GM21723 (cell line): ENCODE measurements around the gene POGLUT3.

Source experiments
- ATAC-seq: cut with Tn5 transposase; IDR thresholded peaks from one replicate; pipeline ENCODE4 v1.9.1; 2021; ENCODE audit warnings: mild to moderate bottlenecking, moderate library complexity; ENCODE audit not compliant: unreplicated experiment

The POGLUT3 gene, protein sequence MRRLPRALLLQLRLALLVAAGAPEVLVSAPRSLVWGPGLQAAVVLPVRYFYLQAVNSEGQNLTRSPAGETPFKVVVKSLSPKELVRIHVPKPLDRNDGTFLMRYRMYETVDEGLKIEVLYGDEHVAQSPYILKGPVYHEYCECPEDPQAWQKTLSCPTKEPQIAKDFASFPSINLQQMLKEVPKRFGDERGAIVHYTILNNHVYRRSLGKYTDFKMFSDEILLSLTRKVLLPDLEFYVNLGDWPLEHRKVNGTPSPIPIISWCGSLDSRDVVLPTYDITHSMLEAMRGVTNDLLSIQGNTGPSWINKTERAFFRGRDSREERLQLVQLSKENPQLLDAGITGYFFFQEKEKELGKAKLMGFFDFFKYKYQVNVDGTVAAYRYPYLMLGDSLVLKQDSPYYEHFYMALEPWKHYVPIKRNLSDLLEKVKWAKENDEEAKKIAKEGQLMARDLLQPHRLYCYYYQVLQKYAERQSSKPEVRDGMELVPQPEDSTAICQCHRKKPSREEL

DNA sequence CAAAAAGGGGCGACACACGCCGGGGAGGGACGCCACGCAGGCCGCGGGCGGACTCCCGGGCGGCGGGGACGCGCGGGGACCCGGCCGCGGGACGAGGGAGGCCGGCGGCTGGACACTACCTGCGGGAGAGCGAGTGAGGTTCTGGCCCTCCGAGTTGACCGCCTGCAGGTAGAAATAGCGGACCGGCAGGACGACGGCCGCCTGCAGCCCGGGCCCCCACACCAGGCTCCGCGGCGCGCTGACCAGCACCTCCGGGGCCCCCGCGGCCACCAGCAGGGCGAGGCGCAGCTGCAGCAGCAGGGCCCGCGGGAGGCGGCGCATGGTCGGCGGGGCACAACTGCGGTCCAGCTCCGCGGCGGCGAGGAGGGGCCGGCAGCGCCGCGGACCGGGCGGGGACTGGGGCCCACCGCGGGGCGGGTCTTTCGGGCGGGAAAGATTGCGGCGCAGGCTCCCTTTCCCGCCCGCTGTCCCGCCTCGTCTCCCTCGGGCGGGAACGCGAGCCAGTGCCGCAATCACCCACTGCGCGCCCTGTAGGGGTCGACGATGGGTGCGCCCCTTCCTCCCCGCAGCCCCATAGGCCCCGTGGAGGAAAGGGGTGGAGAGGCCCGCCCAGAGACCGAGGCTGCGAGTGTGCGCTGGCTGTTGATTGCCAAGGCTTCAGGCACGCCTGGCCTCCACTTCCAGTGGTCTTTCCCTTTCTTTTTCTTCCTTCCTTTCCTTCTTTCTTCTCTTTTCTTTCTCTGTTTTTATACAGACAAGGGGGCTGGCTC lies at the start of gene POGLUT3:
Gene POGLUT3, minus strand, starts transcription at position 339 of the 770 bp plus-strand sequence. Its CDS starts 18 bp downstream, at position 321.
- ATAC-seq, result peak; percentile 64

DNA sequence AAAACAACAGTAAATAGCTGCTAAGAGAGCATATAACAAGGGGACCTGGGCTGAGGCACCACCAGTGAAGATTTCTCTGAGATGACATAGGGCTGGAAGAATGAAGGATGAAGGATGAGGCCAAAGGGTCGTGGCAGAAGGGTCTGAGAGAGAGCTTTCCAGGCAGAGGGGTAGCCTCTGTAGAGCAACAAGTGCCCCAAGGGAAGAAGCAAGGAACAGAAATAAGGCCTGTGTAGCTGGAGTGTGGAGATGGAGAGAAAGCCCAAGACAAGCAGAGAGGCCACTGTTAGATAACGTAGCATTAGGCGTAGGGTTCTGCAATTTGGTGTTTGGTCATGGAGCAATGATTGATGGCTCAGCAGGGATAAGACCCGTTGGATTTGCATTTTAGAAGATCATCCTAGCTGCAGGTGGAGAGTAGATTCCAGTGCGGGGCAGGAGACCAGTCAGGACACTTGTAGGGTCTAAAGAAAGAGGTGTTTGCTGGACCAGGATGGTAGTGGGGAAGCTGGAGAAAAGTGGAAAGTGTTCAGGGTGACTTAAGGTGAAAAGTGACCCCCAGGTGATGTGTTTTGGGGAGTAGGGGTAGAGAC lies 47.8 kb upstream of the POGLUT3 start:
- no peak for ATAC-seq

DNA sequence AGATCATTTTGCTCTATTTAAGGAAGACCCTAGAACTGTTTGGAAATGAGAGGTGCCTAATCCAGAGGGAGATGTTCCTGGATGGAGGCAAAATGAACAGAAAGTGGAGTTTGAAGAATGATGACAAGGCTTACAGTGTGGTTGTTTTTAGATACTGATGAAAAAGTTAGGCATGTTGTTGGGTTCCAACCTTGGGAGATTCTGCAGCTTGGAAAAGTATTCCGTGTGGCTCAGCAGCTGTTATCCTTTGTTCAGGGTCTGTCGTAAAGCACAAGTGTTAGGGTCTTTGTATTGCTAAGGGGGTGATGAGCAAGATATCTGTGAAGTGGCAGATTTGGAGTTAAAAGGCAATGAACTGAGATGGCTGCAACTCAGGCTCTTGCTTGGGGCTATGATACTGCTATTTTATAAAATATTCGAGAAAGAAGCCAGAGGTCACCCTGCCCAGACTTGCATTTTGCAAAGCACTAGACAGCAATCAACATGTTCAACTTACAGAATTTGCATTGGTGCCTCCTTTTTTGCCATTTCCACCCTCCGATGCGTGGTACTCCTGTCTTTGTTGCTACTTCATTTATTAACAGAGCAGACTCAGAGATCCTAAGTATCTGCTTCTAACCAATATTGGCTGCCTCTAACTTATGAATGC lies 45.3 kb upstream of the POGLUT3 start:
- ATAC-seq, result no peak

DNA sequence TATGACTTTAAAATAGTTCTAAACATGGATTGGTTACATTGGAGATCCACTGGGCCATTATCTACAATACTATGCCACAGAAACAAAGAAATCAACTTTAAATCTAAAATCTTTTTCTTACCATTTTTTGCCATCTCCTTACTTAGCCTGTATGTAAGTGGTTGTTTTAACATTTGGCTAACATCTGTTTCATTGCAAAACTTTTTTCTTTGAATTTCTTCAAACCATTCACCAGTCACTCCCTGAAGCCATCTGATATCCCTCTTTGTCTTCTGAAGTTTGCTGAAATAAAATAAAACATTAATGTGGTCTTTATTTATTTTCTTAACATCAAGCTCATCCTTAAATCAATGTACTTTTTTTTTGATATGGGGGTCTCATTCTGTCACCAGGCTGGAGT lies 43.3 kb upstream of the POGLUT3 start:
- ATAC-seq, result no peak

DNA sequence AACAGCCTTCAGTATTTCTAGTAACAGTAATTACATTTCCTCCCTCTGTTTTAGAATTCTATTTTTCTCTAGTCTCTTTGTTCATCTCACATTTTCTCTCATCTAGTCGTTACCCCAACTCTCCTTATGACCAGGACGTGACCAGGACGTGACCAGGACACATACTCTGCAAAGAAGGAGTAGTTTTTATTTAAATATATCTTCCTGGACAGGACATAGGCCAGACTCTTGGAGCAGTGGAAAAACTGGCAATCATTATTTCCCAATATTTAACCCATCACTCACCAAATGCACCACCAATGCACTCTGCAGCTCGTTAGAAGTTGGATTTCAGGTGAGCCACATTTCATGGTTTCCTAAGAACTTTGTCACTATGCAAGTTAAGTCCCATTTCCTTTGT lies 40.3 kb upstream of the POGLUT3 start:
- no peak for ATAC-seq

DNA sequence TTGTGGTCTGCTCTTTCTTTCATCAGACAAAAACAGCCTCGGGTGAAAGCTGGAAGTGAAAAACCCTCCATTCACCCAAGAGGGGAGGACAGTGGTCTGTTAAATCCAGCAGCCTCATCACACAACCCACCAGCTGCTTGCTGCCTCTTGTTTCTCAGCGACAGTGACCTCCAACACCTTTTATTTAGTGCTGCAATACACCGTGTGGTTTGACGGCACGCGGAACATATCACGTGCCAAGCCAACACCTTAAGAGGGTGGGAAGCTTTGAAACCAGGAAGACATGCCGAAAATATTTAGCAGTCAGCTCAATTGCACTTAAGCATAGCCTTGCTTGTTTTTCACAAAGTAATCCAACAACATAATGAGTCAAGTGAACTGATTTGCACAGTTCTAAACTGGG lies 39.8 kb upstream of the POGLUT3 start:
- no peak for ATAC-seq

DNA sequence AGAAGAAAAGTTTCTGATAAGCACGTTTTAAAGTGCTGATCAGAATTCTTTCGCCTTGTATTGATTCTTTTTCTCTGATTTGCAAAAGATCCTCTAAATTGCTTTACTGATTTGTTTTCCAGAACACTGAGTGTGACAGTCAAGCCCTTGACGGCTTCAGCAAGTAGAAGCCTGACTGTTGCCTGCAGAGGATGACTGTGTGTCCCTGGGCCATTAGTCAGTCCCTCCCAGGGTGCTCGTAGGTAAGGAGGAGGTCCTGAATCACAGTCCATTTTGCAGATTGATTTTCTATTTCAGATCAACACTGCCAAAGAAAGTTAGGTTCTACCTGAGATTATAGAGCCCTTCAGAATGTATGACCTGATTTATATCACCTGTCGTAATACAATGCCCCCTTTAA lies 38.6 kb upstream of the POGLUT3 start:
- no peak for ATAC-seq

DNA sequence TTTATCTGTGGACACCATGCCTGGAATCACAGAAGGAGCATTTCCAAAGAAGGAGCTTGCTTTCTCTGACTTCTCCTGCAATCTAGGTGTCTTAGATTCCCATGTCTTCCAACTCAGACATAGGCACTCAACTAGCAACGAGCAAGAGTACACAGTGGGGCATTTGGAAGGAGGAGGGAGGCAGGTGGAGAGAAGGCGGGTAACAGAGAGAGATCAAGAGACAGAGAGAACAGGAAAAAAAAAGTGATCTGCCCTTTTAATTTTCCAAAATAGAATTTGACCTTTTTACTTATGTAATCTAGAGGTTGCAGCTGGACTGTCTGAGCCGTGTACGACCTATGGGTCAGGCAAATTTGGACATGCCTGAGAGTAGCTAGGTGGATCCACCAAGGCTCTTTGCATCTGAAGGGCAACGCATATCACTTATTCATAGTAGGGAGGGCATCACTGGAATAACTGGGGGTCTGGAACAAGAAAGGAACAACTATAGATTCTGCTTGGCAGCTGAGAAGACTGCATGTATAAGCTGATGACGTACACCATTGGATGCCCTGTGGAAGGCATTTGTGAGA lies 37.3 kb upstream of the POGLUT3 start:
- no peak for ATAC-seq

DNA sequence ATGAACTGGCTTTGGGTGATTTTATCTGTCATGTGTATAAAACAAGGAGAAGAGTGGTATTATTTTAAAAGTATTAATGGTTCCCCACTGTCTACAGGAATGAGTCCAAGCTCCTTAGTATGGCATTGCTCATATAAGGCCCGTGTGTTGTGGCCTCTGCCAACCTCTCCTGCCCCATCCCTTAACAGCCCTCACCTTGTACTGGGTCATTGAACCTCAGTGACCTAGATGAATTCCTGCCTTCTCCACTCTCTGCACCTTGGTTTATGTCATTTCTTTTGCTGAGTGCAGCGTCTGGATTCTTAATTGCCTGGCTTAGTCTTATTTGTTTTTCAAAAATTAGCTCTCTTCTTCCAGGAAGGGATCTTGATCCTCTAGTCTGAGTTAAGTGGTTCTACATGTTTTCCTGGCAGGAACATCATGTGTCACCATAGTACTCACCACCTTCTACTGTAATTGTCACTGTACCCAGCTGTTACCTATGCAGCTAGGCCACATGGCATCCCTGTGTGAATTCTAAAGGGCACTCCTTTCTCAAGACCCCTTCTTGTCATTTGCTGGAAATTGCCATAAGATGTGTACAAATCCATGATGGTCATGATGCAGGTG lies 36.2 kb upstream of the POGLUT3 start:
- ATAC-seq, result no peak

DNA sequence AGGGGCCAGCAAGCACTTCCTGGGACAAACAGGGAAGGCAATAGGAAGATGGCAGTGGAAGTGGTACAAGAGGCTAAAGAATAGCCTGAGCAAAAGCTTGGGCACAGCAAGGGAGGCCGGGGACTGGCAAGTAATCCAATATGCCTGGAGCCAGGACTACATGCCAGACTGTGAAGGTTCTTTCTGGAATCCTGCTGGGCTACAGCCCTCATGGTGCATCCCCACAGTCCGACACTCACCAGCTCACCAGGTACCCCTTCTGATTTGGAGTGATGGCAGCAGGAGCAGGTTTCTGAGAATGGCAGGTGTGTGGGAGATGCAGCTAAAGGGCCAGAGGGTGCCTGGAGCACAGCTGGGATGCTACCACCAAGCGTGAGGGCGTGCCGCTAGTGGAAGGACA lies 32.2 kb upstream of the POGLUT3 start:
- no peak for ATAC-seq

DNA sequence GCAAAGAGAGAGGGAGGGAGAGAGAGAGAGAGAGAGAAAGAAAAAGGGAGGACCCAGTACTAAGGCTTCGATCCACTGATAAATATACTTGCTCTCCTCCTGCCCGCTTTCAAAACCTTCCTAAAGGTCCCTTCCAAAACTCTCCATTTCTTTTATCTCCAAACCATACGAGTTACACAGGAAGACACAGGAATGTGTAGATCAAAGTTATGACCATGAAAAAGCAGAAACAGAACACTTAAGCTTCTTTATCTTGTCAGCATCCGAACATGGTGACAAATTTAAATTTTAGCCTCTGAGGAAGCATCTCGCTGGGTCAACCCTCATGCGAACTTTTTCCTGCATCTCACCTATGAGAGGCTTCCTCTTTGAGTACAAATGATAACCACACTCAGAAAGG lies 29.2 kb upstream of the POGLUT3 start:
- no peak for ATAC-seq

DNA sequence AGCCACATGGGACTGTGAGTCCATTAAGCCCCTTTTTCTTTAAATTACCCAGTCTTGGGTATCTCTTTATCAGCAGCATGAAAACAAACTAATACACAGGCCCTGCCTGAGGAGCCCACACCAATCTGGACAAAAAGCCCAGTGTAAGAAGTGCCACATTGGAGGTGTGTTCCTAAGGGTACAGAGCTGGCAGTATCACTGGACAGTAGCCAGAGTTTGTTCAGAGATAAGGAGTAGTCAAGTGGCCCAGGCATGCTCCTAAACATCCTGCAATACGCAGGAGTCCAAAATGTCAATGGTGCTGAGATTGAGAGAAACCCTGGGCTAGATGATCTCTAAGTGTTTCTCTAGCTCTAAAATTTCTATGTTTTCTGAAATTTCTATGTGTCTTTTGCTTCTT lies 27.0 kb upstream of the POGLUT3 start:
- ATAC-seq, result no peak

DNA sequence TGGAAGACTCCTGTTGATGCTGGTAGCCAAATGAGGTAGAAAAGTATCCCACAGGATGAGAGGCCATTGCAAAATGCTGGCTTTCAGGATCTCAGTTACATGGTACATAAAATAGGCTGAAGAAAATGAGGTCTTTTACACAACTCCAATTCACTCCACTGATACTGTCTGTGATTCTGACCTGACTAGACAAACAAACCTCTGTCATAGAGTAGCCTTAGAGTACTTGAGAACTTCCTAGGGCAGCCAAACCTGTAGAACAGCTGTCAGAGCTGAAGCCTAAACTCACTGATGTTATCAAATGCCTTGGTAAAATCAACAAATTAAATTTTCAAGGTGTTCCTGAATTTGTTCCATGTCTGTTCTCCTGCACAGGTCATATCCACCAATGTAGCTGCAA lies 26.2 kb upstream of the POGLUT3 start:
- ATAC-seq, result no peak

DNA sequence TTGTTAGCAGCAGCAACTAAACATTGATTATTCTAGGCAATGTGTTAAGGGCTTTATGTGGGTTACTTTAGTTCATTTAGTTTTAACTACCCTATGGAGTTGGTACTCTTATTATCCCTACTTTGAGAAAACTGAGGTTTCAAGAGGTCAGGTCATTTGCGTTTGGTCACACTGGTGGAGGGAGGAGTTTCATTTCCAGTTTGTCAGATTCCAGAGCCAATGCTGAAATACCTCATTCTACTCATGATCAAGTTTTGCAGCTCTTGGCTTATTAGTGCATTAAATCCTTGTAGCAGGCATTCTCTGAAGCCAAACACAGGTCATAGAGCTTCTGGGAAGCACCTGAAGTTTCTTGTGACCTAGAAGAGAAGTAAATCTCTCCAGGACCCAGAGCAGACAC lies 24.1 kb upstream of the POGLUT3 start:
- no peak for ATAC-seq

DNA sequence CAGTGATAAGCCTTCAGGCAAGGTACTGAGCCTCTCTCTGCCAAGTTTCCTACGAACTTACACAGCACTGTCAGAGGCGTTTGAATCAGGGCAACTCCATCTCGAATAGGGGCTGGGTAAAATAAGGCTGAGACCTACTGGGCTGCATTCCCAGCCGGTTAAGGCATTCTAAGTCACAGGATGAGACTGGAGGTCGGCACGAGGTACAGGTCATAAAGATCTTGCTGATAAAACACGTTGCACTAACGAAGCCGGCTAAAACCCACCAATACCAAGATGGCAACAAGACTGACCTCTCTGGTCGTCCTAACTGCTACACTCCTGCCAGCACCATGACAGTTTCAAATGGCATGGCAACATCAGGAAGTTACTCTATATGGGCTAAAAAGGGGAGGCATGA lies 20.4 kb upstream of the POGLUT3 start:
- ATAC-seq, result no peak

DNA sequence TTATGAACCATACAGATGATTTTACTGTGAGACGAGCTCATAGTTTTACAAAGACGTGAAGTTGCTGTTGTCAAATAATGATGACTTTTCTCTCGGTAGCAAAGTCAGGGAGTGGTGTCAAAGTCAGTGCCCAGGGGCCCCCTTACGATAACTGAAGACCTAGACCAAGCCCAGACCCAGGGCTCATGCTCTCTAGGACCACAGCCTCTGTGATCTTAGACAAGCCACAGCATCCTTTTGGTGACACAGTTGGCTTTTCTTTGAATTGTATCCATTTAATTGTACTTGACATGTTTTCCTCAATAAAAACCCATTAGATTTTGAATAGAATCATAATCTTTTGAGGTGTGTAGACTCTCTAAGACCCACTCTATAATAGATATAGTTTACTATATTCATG lies 17.9 kb upstream of the POGLUT3 start:
- ATAC-seq, result no peak

DNA sequence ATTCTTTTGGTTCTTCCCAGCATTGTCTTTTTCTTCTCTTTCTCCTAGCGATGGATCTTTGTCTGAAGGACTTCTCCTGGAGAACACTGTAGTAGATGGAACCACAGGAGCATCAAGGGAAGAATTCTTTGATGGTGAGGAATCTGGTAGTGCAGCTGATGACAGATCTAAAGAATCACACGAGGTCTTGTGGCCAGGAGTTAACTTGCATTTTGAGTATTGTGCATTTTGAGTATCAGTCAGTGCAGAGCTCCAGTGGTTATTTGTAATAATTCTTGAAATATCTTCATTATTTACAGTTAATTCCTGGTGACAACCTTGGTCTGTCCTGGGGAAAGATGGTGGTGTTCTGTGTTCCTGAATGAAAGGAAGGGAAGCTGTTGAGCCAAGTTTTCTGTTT lies 14.5 kb upstream of the POGLUT3 start:
- ATAC-seq, result no peak

DNA sequence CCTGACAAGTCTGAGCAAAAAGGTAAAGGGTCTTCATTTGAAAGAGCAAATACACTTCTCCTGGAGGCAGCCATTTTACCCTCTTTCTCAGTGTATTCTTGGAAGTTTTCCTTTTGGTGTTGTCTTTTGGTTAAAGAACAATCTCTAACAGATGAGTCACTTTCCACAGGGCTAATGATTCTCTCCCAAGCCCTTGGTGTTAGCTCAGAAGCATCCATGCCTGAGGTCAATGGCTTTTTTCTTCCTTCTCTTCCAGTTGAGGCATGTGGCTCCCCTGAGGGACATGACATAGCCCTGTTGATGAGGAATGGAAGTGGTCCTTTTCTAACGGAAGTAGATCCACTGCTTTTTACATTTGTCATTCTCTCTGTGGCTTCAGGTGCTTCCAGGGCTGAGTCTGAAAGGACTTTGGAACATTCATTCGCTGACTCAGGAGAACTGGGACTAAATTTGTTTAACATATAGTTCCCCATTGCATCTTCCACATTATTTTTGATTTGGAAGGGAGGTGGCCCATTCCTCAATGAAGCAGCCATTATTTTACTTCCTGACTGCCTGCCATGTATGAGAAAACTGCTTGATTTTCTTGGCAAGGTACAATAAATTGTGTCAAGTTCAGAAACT lies 13.8 kb upstream of the POGLUT3 start:
- no peak for ATAC-seq

DNA sequence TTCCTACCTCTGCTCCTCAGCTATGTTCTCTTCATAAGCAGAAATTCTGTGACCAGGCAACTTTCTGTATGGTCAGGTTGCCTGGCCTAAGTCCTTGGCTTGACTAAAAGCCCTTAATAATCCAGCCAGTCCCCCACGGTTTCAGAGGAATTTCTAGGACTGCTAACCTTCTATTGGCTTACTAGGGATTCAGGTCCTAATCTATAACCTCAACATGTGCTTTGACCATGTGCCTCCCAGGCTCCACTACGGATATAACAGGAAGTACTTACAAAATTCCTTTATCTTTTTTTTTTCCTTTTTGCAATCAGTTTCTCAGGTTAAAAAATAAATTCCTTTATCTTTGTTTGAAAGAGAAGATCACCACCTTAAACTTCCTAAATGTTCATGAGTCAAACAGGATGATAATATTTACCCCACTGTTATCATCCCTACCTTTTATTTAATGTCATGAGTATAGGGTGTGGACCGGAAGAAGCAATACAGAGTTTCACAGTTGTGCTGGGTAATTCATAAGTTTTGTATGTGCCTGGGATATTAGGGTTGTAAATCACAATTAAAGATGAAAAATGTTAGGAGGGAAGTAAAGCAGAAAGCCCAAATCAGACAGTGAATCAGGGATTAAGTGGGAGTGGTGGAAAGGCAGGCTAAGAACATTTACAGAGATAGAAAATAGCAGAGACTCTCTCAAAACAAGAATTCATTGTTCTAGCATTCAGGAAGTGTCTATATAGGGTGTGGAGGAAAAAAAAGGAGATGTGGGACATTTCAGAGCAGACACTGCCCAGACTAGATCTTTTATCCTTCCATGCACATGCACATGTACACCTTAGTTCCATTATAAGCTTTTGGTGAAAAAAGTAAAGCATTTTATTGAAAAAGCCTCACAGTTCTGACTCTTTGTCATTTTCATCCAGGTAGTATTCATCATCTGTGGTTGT lies 10.7 kb upstream of the POGLUT3 start:
- no peak for ATAC-seq
